K562 (cell line): ENCODE data around the gene GPR39.

Experiments used
- CBX1 ChIP-seq: sonication (generic); IDR thresholded peaks from 2 replicates; pipeline ENCODE4 v1.6.1; 2016; ENCODE audit warnings: antibody characterized with exemption, low read depth, mild to moderate bottlenecking
- CREM ChIP-seq: IDR thresholded peaks from 2 replicates; pipeline ENCODE4 v1.6.1; 2014; ENCODE audit warnings: antibody characterized with exemption, low read depth
- JUND ChIP-seq, 2 experiments: IDR thresholded peaks; 2 replicates in 1 of 2; 3 replicates in 1 of 2; pipeline ENCODE4 v1.6.1; 2011; ENCODE audit warnings: borderline replicate concordance in 2 of 2, low read depth in 2 of 2, low read length in 2 of 2, improper control_type of control experiment in 1 of 2, missing biosample characterization in 1 of 2, missing genetic modification characterization in 1 of 2, missing genetic modification reagents in 1 of 2
- MAZ ChIP-seq, 2 experiments: fragments of 450-650 bp in 1 of 2; sonication (generic) in 1 of 2; formaldehyde crosslinking; IDR thresholded peaks in 1 of 2; conservative IDR thresholded peaks in 1 of 2; 2 replicates each; pipeline versions ENCODE4 v1.4.0 to v1.5.0; 2020; ENCODE audit warnings: mild to moderate bottlenecking in 1 of 2, missing genetic modification reagents in 1 of 2
- POLR2A ChIP-seq: fragments of 450-650 bp; conservative IDR thresholded peaks from 2 replicates; pipeline ENCODE4 v1.6.1; 2016
- POLR2AphosphoS2 ChIP-seq: IDR thresholded peaks from 2 replicates; pipeline ENCODE4 v1.6.1; 2012; ENCODE audit warnings: low read length, improper control_type of control experiment
- POLR2AphosphoS5 ChIP-seq: IDR thresholded peaks from 2 replicates; pipeline ENCODE4 v1.6.1; 2011; ENCODE audit warnings: mild to moderate bottlenecking, low read depth, low read length, moderate library complexity; ENCODE audit not compliant: control insufficient read depth, insufficient read depth
- ZFX ChIP-seq: sonication (generic); formaldehyde crosslinking; IDR thresholded peaks from 2 replicates; pipeline ENCODE4 v1.8.0; 2022; ENCODE audit warnings: mild to moderate bottlenecking, missing genetic modification reagents, moderate library complexity
- ZNF707 ChIP-seq: fragments of 250-450 bp; sonication (Bioruptor Pico); conservative IDR thresholded peaks from 2 replicates; pipeline ENCODE4 v1.8.0; 2022; ENCODE audit warnings: inconsistent platforms, mild to moderate bottlenecking, moderate library complexity
- ZNF766 ChIP-seq: fragments of 200-800 bp; sonication (Bioruptor generic); conservative IDR thresholded peaks from 2 replicates; pipeline ENCODE4 v1.6.1; 2016; ENCODE audit warnings: missing genetic modification characterization, missing compliant biosample characterization
- TF ChIP-seq, protein P1 (sequence below), 3 experiments: IDR thresholded peaks in 2 of 3; conservative IDR thresholded peaks in 1 of 3; 2 replicates each; pipeline ENCODE4 v1.5.1; 2011 to 2012; ENCODE audit warnings: low read length in 3 of 3, mild to moderate bottlenecking in 3 of 3, control low read depth in 2 of 3, improper control_type of control experiment in 1 of 3, inconsistent platforms in 1 of 3, low read depth in 1 of 3, mixed read lengths in 1 of 3, moderate library complexity in 1 of 3; ENCODE audit not compliant: insufficient read depth in 2 of 3
- TF ChIP-seq, protein P2 (sequence below): sonication (generic); formaldehyde crosslinking; IDR thresholded peaks from 2 replicates; pipeline ENCODE4 v1.8.0; 2022; ENCODE audit warnings: mild to moderate bottlenecking, missing genetic modification reagents
- TF ChIP-seq, protein P3 (sequence below), 2 experiments: fragments of 450-650 bp in 1 of 2; IDR thresholded peaks; 2 replicates each; pipeline ENCODE4 v1.6.1; 2011 to 2017; ENCODE audit warnings: low read depth in 2 of 2, antibody characterized with exemption in 1 of 2, borderline replicate concordance in 1 of 2, low read length in 1 of 2, mild to moderate bottlenecking in 1 of 2, mixed read lengths in 1 of 2; ENCODE audit not compliant: control insufficient read depth in 1 of 2

DNA sequence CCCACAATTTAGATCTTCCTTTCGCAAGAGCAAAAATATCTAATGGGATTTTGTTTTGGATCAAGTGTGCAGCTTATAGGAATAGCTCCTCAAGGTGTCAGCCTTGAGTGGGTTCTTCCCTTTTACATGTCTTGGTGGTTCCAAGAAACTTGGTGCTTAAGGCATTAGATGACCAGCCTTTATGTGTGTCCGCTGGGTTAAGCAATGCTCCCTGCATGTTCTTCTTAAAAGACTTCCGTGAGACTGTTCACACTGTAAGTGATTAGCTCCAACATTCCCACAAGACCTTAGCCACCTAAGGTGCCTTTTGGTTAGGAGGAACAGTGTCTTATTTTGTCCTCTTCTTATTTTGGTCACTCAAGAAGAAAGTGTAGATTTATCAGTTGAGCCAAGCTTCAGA, 44.3 kb upstream of the GPR39 start:
- TF ChIP-seq JUND (IDR thresholded peaks at IDR 0.05; ENCODE audit: borderline replicate concordance, low read depth, low read length) (no peak), JUND (tag; IDR thresholded peaks at IDR 0.05; ENCODE audit: borderline replicate concordance, low read depth, low read length) (no peak), ZNF707 (CRISPR knock-in tag) (no peak), MAZ (CRISPR knock-in tag; conservative IDR thresholded peaks at IDR 0.05 in 1 of 2, IDR thresholded peaks at IDR 0.05 in 1 of 2) (no peak), POLR2AphosphoS5 (no peak), ZNF766 (CRISPR knock-in tag) (no peak), CBX1 (no peak), CREM (no peak), ZFX (no peak), POLR2AphosphoS2 (no peak), POLR2A (no peak)
- TF ChIP-seq, protein P1, sequence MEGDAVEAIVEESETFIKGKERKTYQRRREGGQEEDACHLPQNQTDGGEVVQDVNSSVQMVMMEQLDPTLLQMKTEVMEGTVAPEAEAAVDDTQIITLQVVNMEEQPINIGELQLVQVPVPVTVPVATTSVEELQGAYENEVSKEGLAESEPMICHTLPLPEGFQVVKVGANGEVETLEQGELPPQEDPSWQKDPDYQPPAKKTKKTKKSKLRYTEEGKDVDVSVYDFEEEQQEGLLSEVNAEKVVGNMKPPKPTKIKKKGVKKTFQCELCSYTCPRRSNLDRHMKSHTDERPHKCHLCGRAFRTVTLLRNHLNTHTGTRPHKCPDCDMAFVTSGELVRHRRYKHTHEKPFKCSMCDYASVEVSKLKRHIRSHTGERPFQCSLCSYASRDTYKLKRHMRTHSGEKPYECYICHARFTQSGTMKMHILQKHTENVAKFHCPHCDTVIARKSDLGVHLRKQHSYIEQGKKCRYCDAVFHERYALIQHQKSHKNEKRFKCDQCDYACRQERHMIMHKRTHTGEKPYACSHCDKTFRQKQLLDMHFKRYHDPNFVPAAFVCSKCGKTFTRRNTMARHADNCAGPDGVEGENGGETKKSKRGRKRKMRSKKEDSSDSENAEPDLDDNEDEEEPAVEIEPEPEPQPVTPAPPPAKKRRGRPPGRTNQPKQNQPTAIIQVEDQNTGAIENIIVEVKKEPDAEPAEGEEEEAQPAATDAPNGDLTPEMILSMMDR (IDR thresholded peaks at IDR 0.05 in 2 of 3, conservative IDR thresholded peaks at IDR 0.05 in 1 of 3; ENCODE audit: insufficient read depth in 2 of 3, low read depth in 1 of 3, low read length in 3 of 3) = no peak
- TF ChIP-seq, protein P2, sequence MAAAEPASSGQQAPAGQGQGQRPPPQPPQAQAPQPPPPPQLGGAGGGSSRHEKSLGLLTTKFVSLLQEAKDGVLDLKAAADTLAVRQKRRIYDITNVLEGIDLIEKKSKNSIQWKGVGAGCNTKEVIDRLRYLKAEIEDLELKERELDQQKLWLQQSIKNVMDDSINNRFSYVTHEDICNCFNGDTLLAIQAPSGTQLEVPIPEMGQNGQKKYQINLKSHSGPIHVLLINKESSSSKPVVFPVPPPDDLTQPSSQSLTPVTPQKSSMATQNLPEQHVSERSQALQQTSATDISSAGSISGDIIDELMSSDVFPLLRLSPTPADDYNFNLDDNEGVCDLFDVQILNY (CRISPR knock-in tag) = no peak
- TF ChIP-seq, protein P3, sequence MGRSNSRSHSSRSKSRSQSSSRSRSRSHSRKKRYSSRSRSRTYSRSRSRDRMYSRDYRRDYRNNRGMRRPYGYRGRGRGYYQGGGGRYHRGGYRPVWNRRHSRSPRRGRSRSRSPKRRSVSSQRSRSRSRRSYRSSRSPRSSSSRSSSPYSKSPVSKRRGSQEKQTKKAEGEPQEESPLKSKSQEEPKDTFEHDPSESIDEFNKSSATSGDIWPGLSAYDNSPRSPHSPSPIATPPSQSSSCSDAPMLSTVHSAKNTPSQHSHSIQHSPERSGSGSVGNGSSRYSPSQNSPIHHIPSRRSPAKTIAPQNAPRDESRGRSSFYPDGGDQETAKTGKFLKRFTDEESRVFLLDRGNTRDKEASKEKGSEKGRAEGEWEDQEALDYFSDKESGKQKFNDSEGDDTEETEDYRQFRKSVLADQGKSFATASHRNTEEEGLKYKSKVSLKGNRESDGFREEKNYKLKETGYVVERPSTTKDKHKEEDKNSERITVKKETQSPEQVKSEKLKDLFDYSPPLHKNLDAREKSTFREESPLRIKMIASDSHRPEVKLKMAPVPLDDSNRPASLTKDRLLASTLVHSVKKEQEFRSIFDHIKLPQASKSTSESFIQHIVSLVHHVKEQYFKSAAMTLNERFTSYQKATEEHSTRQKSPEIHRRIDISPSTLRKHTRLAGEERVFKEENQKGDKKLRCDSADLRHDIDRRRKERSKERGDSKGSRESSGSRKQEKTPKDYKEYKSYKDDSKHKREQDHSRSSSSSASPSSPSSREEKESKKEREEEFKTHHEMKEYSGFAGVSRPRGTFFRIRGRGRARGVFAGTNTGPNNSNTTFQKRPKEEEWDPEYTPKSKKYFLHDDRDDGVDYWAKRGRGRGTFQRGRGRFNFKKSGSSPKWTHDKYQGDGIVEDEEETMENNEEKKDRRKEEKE (IDR thresholded peaks at IDR 0.05; ENCODE audit: borderline replicate concordance in 1 of 2, control insufficient read depth in 1 of 2, low read depth in 2 of 2, low read length in 1 of 2) = no peak
